Bronchial epithelial cell (primary cell): Measurements from ENCODE around the gene OBI1. TPM values are rescaled to one million over a fixed set of nuclear protein-coding genes. Genes with fewer than 3 reads are reported as not detected.

Source experiments
- DNase-seq: peaks from one replicate; pipeline ENCODE4 v3.0.0-alpha.2; 2010; ENCODE audit warnings: low read depth
- FAIRE-seq: peaks from 2 replicates; lab custom pipeline; 2011; peaks lifted over from hg19 to GRCh38; lab: Jason Lieb, UNC
- H3K27me3 ChIP-seq: 2 replicates; pipeline ENCODE4 v1.5.1; 2011; ENCODE audit warnings: low read length; ENCODE audit not compliant: control insufficient read depth, insufficient read depth
- H3K36me3 ChIP-seq: 2 replicates; pipeline ENCODE4 v1.5.1; 2011; ENCODE audit warnings: low read length; ENCODE audit not compliant: control insufficient read depth, insufficient read depth
- H3K4me3 ChIP-seq: 2 replicates; pipeline ENCODE4 v1.5.1; 2011; ENCODE audit warnings: mild to moderate bottlenecking, low read depth, low read length, control low read depth
- CTCF ChIP-seq: IDR thresholded peaks from 2 replicates; pipeline ENCODE4 v1.5.1; 2011; ENCODE audit warnings: mild to moderate bottlenecking, moderate library complexity, low read length, control low read depth, inconsistent platforms; ENCODE audit not compliant: insufficient read depth, severe bottlenecking
- total RNA-seq: library from RNA; depleted of rRNA; stranded (reverse); fragments of >200 nt; gene quantifications from 2 replicates; pipeline ENCODE4 v1.2.1, GENCODE V29; 2014

Gene OBI1
- total RNA-seq, 1 donor from 2014 or later, result 16.6 TPM

- no peak for TF ChIP-seq CTCF
- peaks cover 64% of the 10 kb centered on the region for H3K27me3 ChIP-seq
- H3K4me3 ChIP-seq, result no peak overlapping the region
- FAIRE-seq, result no peak
- no peaks in the 10 kb centered on the region for H3K36me3 ChIP-seq
- DNase-seq, result no peak
Observed at GRCh38 chr13:78596399-78596735, 62.6 kb downstream of the OBI1 start.

DNA sequence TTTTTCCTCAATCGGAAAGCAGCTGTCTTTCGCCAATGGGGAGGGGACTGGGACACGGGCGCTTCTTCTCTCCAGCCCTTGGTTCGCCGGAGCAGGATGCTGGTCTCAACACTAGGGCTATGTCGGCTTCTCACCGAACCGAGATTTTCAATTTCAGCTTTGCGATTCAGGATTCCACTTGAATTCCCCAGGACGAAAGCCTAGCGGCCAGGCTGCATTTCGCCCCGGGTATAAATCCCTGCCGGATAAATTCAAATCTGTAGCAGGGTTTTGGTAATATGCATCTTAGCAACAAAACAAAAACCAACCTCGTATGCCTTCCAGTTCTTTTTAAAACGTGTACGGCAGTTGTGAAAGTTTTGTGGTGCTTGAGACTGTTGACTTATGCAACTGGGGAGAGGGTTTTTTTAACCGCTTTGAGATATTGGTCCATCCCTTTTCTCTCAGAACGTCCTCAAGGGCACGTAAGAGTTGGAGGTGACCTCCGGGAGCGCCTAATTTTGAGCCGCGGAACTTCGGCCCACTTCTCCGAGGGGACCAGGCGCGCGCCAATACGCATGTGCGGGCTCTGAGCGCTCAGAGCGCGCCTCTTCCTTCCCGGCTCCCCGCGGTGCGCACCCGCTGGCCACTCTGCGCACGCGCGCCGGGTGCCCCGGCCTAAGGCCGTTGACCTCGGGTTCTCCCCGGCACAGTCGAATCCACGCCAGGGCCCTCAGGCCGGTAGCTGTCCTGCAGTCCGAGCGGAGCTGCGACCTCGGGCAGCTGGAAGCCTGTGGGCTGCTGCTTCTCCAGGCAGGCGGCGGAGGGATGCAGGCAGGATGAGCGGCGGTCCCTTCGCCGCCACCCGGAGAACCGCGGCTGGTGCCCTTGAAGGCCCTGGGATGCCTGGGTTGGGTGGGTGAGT is 63.2 kb downstream of the OBI1 start:
- Histone ChIP-seq H3K4me3 (no peak overlapping the region), H3K36me3 (no peaks in the 10 kb centered on the region), H3K27me3 (peaks cover 58% of the 10 kb centered on the region)
- no peak for TF ChIP-seq CTCF
- DNase-seq, result no peak
- FAIRE-seq, result no peak

DNA sequence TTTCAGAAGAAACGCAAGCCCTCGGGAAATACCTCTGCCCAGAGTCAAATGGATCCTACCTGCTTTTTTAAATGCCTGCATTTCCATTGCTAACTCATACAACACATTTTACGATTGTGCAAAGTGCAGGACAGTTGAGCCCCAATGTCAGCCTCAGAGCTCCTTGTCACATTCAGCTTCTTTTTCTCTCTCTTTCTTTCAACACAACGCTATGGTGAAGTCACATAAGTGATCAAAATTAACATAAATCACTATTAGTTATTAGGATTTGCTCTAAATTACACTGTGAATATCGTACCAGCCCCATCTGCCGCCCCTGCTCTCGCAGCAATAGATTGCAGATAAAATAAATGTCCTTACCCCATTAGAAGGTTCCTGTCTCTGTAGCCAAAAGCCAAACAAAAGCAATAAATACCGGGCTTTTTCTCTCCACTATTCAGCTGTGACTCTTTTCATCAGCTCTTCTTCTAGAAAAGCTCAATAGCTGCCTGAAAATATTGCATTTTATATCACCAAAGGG is 64.4 kb downstream of the OBI1 start:
- Histone ChIP-seq H3K36me3 (no peaks in the 10 kb centered on the region), H3K27me3 (peaks cover 50% of the 10 kb centered on the region), H3K4me3 (no peak overlapping the region)
- TF ChIP-seq CTCF, result no peak
- no peak for DNase-seq
- FAIRE-seq, result no peak

DNA sequence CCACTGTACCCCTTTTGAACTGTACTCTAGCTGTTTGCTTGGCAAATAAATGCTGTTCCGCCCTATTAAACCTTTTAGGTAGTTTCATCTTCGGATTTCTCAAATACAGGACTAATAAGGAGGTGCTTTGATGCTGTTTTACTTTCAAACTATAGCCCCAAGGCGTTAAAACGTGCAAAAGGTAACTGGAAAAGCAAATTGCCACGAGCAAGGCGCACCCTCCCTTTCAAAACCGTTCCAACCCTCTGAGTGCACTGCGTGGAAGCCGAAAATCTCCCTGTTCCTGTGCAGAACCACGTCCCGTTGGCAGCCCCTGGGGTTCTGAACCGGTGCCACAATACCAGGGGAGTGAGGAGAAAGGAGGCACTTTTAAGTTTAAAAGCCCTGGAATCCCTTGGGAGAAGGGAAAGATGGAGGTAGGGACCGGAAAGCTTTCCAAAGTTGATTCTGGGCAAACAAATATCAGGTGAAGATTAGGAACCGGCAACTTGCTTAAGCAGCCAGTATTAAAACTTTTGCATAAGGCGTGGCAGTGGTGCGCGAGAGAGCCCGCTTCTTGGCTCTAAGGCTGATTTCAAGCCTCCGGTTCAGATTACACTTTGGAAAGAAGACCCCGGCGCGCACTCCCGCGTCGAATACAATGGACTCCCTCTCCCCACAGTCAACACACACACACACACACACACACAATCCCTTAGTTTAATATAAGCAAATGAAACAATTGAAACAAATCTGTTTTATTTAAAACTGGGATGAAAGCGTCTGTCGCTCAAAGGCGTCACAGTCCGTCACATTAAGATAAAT is 65.1 kb downstream of the OBI1 start:
- Histone ChIP-seq H3K4me3 (no peak overlapping the region), H3K36me3 (no peaks in the 10 kb centered on the region), H3K27me3 (peaks cover 45% of the 10 kb centered on the region)
- no peak for DNase-seq
- TF ChIP-seq CTCF, result no peak
- no peak for FAIRE-seq

GRCh38 chr13:78593129-78593528 is 65.8 kb downstream of the OBI1 start:
- peaks cover 41% of the 10 kb centered on the region for H3K27me3 ChIP-seq

More at GRCh38 chr13:78593129-78593528, 65.8 kb downstream of the OBI1 start:
- H3K36me3 ChIP-seq, result no peaks in the 10 kb centered on the region
- H3K4me3 ChIP-seq, result no peak overlapping the region
- no peak for TF ChIP-seq CTCF
- FAIRE-seq, result no peak
- DNase-seq, result no peak
